NCI-H446 treated with DMSO at 0.1 percent for 48 hours (cell line): ENCODE measurements around the gene SF3A1.
A peak's percentile ranks its signal among the peaks of the same experiment; 100 is the strongest.

Source experiments
- DNase-seq: peaks from one replicate; lab custom pipeline; 2025; lab: John Stamatoyannopoulos, UW

Gene SF3A1

DNA sequence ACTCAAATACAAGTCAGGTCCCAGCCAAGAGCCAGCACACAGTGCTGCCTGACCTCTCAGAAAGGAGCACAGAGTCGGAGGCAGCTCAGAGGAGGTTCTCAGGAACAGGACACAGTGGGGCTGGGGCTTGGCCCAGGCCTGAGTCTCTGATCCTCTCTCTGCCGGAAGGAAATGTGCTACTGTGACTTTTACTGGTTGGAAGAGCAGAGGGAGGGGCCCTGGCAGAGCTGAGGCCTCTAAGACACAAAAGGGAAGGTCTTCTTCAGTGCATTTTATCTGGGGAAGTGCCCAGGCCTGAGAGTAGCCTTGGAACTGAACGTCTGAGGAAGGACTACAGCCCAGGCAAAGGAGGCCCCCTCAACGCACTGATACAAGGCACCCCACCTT, 51.2 kb downstream of the SF3A1 start:
- DNase-seq = no peak

GRCh38 chr22:30304495-30305244, 52.0 kb downstream of the SF3A1 start:
- no peak for DNase-seq

DNA sequence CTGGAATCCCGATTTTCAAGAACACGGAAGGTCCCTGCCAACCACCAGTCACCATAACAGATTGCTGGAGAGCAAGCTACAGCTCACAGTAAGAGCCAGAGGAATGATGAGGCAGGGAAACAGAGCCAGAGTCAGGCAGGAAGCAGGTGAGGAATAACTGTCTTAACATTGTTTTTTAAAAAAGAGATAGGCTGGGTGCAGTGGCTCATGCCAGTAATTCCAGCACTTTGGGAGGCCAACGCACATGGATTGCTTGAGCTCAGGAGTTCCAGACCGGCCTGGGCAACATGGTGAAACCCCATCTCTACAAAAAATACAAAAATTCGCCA, 53.9 kb downstream of the SF3A1 start:
- DNase-seq = no peak

GRCh38 chr22:30301995-30302809, 54.5 kb downstream of the SF3A1 start:
- no peak for DNase-seq

DNA sequence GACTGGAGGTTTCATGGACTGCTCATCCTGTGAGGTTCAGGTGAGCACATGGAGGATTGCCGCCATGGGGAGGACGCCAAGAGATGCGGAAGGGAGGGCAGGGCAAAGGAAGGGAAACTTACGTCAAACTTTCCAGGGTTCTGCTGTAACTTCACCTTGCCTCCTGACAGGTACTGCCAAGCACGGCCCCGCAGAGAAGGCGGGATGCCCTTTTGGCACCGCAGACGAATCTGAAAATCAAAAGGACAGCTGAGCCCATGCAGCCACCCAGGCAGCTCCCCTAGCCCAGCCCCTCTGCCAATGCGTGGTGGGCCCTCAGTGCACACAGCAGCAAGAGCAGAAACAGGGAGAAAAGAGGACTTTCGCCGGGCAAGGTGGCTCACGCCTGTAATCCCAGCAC, 57.4 kb downstream of the SF3A1 start:
- no peak for DNase-seq

DNA sequence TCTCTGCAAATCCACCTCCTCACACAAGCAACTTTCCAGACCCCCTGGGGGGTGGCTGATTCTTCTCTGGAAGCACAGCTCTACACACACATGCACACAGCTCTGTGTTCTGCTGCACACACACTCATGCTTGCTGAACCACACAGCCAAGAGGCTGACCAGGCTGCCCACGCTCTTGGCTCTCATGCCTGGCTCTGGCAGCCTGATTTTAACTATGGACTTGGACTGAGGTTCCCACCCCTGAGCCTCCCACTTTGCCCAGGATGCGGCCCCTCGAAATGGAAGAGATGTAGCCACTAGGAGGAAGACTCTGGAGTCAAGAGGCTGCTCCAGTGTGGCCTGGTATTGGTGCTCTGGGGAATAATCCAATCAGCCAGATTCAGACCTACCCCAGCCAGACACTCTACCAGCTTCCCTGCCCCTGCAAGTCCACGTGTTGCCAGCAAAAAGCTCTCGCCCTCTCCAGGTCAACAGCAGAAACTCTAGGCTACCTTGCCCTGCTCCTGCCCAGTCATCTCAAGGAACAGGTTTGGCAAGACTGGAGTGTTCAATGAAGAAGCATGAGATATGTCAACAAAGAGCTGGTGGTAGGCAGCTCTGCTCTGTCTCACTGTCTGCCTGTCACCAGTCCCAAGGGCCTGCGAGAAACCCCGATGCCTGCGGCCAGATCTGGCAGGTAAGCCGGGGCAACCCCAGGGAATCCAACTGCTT, 58.5 kb downstream of the SF3A1 start:
- no peak for DNase-seq

DNA sequence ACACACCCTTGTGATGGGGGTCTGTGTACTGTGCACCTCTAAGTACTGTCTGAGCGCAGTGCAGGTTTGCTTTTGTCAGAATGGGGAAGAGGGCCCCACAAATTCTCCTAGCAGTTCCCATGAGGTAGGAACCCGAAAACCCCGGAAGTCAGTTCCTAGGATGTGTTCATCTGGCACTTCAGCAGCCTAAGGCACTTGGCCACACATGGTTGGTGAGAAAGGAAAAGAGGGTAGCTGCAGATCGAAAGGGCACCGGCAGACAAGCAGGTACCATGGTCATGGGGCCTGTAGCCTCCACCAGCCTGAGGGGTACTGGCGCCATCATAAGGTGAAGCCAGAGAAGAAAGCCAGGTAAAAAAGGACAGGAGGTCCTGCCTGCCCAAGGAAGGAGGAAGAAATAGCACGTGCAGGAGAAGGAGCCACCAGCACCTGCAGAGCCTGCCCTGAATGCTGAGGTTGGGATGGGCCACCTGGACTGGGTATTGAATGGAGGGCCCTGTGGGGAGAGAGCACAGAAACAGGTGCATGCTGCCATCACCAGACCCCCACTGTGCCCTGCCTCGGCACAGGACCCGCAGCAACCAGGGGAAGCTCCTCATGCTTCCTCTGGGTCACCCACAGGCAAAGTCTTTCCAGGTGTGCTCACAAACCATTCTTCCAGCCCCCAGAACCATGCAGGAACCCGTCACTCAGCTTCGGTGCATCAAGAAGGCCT, 59.3 kb downstream of the SF3A1 start:
- no peak for DNase-seq

DNA sequence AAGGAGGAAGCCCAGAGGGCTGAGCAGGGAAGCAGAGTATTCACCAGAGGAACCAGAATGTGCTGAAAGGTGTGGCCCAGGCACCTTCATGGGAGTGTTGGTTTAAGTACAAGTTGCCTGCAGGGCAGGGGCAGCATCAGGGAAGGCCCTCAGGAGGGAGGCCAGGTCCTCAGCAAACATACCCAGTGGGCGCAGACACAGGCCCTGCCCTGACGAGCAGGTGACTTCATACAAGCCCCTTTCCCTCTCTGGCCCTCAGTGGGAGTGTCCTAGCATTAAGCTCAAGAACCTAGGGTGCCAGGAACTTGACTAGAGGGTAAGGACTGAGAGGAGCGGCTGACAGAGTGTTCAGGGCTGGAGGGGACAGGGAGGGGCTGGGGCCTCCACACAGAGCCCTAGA, 59.9 kb downstream of the SF3A1 start:
- no peak for DNase-seq

DNA sequence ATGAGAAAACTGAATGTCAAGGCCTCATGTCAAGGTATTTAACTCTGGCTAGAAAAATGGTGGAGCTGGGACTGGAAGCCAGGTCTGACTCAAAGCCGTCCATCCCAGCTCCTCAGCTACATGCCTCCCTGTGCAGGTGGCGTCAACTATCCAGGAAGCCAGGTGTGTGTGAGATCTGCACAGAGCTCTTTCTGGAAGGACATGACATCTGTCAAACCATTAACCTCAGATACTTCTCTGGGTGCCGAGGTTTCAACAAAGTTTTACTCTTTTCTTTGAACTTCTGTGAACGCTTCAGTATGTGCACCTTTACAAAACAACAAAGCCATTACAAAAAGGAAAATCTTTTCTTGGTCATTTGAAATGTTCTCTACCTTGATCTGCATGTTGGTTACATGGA, 60.4 kb downstream of the SF3A1 start:
- no peak for DNase-seq

- DNase-seq = no peak
Measured at GRCh38 chr22:30295576-30295975, 61.1 kb downstream of the SF3A1 start.

DNA sequence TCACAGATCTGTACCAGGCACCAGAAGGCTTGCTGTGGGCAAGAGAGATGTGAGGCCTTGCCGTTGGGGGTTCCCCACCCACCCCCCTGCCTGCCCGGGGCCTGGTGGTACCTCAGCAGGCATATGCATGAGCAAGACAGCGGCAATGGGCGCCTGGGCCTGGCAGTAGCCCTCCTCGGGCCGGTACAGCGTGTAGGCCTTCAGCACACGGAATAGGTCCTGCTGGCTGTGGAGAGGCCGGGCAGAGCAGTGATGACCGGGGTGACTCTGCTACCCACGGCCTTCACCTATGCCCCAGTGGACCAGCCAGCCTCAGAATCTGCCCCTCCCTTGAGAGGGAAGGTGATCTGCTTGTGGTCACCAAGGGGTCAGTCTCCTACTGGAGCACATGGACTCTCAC, 61.9 kb downstream of the SF3A1 start:
- no peak for DNase-seq

- no peak for DNase-seq
Measured at GRCh38 chr22:30294066-30294465, 62.6 kb downstream of the SF3A1 start.

- no peak for DNase-seq
Measured at GRCh38 chr22:30293026-30293425, 63.7 kb downstream of the SF3A1 start.

- no peak for DNase-seq
Measured at GRCh38 chr22:30292069-30292970, 64.4 kb downstream of the SF3A1 start.

GRCh38 chr22:30291058-30291892, 65.4 kb downstream of the SF3A1 start:
- DNase-seq = no peak

DNA sequence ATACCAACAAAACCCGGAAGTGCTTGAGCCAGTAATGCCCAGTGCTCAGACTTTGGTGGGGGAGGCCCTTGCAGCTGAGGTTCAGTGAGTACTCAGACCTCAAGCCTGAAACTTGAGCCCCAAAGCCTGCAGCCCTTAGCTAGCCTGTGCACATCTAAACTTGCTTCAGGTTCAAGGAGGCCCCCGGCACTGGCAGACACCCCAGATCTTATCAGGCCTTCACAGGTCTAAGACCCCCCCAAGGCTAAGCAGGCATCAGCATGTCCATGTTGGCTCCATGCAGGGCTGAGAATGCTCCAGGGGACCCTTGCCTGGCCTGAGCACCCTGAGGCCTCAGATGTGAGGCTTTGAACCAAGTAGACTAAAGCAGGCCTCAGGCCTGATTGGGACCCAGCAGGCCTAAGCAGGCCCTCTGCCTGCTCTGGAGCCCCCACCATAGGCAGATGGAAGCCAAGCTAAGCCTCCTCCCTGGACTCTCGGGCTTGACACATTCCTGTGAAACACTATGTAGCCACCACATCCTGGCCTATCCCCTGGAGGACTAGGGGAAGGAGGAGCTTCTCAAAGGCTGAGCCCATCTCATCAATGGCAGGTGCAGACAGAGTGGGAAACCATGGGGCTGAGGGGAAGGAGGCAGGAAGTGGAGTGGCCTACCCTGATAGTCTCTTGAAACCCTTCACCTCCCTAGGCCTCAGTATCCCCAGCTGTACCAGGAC, 66.2 kb downstream of the SF3A1 start:
- no peak for DNase-seq

DNA sequence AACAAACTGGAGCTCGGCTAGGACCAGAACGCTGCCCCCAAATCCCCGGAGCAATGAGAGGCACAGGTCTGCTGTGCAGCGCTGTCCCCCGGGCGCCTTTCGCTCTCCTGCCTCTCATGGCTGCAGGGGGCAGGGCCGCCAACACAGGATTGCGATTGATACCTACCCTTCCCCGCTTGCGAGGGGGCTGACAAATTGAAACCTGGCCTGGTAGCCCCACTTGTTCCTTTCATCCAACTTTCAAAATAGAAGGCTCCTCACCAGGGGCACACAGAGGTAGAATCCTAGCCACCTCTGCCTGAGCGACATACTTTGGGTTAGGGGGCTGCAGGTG, 66.7 kb downstream of the SF3A1 start:
- no peak for DNase-seq

DNA sequence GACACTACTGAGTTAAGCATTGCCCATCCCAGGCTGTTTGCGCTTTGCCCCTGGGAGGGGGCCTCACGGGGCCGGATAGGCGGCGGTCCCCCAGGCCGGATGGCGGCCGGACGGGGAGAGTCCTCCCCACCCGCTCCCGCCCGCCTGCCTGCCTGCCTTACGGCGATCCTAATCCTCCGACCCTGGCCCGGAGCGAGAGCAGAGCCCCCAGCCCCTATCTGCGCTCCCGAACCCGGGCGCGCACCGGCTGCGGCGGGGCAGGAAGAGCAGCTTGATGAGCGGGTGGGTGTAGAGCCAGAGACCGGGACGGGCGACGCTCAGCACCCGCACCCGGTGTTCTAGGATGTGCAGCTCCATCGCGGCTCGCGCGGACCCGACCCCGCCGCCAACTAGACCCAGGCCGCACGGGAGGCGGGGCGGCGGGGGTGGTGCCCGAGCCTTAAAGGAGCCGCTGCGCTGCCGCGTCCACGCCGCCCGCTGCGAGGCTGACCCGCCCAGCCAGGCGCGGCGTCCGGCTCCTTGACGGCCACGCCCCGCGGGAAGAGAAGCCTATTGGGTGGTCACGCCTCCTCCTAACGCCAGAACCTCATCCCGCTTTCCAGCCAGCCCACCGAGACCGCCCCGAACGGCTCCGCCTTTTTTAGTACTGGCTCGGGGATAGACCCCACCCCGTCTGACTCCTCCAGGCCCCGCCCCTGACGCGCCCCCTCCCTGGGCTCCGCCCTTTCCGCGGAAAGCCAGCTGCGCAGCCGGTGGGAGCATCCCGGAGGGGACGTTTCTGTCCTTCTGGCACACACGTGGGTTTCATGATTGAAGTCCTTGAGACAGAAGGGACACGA, 67.3 kb downstream of the SF3A1 start, which contains the start of gene CASTOR1:
CASTOR1 (minus strand) TSS at position 365 of the 839 bp plus-strand sequence; CDS start at position 357, 8 bp downstream.
- peak; percentile 96 for DNase-seq
